ENCODE results near the gene ITFG1. TPM values are rescaled to one million over a fixed set of nuclear protein-coding genes. Genes with fewer than 3 reads are reported as not detected.

The ITFG1 gene
- polyA plus RNA-seq = 56.4 TPM
- long read RNA-seq, donor 1, transcript ITFG1-201 (18 exons, 3,400 nt) = major isoform, 12 of 13 reads
- long read RNA-seq, donor 1, partial matches to known transcripts = 0 of 13 reads
- long read RNA-seq, donor 1, other reads (novel, unspliced or antisense) = 0 of 13 reads
- long read RNA-seq, donor 2, transcript ITFG1-201 (18 exons, 3,400 nt) = major isoform, 16 of 69 reads
- long read RNA-seq, donor 2, partial matches to known transcripts = 40 of 69 reads
- long read RNA-seq, donor 2, other reads (novel, unspliced or antisense) = 11 of 69 reads
- long read RNA-seq, donor 3 = 0 reads
- long read RNA-seq, donor 4 = 0 reads
- long read RNA-seq, donor 5, transcript ITFG1-201 (18 exons, 3,400 nt) = major isoform, 9 of 73 reads
- long read RNA-seq, donor 5, partial matches to known transcripts = 64 of 73 reads
- long read RNA-seq, donor 5, other reads (novel, unspliced or antisense) = 0 of 73 reads
- long read RNA-seq, donor 6, transcript ITFG1-201 (18 exons, 3,400 nt) = major isoform, 20 of 56 reads
- long read RNA-seq, donor 6, partial matches to known transcripts = 36 of 56 reads
- long read RNA-seq, donor 6, other reads (novel, unspliced or antisense) = 0 of 56 reads
- long read RNA-seq, donor 7, transcript ITFG1-201 (18 exons, 3,400 nt) = major isoform, 11 of 12 reads
- long read RNA-seq, donor 7, partial matches to known transcripts = 0 of 12 reads
- long read RNA-seq, donor 7, other reads (novel, unspliced or antisense) = 0 of 12 reads
- long read RNA-seq, donor 8, transcript ITFG1-201 (18 exons, 3,400 nt) = major isoform, 20 of 46 reads
- long read RNA-seq, donor 8, partial matches to known transcripts = 26 of 46 reads
- long read RNA-seq, donor 8, other reads (novel, unspliced or antisense) = 0 of 46 reads
- long read RNA-seq, donor 9, transcript ITFG1-201 (18 exons, 3,400 nt) = major isoform, 10 of 97 reads
- long read RNA-seq, donor 9, partial matches to known transcripts = 82 of 97 reads
- long read RNA-seq, donor 9, other reads (novel, unspliced or antisense) = 5 of 97 reads
- long read RNA-seq, donor 10, transcript ITFG1-201 (18 exons, 3,400 nt) = major isoform, 24 of 24 reads
- long read RNA-seq, donor 10, partial matches to known transcripts = 0 of 24 reads
- long read RNA-seq, donor 10, other reads (novel, unspliced or antisense) = 0 of 24 reads
- long read RNA-seq, donor 11, transcript ITFG1-201 (18 exons, 3,400 nt) = major isoform, 9 of 9 reads
- long read RNA-seq, donor 11, partial matches to known transcripts = 0 of 9 reads
- long read RNA-seq, donor 11, other reads (novel, unspliced or antisense) = 0 of 9 reads

GRCh38 chr16:47460711-47461597 lies at the start of gene ITFG1, which contains the start of gene PHKB:
Gene ITFG1, minus strand, starts transcription at chr16:47461063. Its CDS starts 18 bp downstream, at chr16:47461045.
Gene PHKB, plus strand, starts transcription at chr16:47461331. Its CDS starts 20 bp downstream, at chr16:47461351.
- peak within 1 kb of the TSS; percentile 97 for H3K27ac ChIP-seq (ENCODE audit: low read length)
- 17% methylated on average over 1 of the region's 82 CpGs for WGBS (ENCODE audit: insufficient coverage, low lambda C conversion rate)
- H3K9me3 ChIP-seq (ENCODE audit: control insufficient read depth, low read depth, low read length) = no peaks in the 10 kb centered on the region
- peak within 1 kb of the TSS; percentile 62 for H3K4me3 ChIP-seq (ENCODE audit: low read length)
- H3K4me1 ChIP-seq (ENCODE audit: control insufficient read depth, insufficient read depth, low read length) = peaks cover 3% of the 10 kb centered on the region
- peaks cover 17% of the 10 kb centered on the region for H3K36me3 ChIP-seq (ENCODE audit: control insufficient read depth, insufficient read depth, low read length)
- no peaks in the 10 kb centered on the region for H3K27me3 ChIP-seq (ENCODE audit: control insufficient read depth, insufficient read depth, low read length)
- peak; percentile 89 to 94 for DNase-seq

- H3K27me3 ChIP-seq (ENCODE audit: control insufficient read depth, insufficient read depth, low read length) = no peaks in the 10 kb centered on the region
- H3K9me3 ChIP-seq (ENCODE audit: control insufficient read depth, low read depth, low read length) = no peaks in the 10 kb centered on the region
- DNase-seq = no peak
- no peaks in the 10 kb centered on the region for H3K4me1 ChIP-seq (ENCODE audit: control insufficient read depth, insufficient read depth, low read length)
- H3K36me3 ChIP-seq (ENCODE audit: control insufficient read depth, insufficient read depth, low read length) = peaks cover 42% of the 10 kb centered on the region
- H3K4me3 ChIP-seq (ENCODE audit: low read length) = no peak overlapping the region
- no peak overlapping the region for H3K27ac ChIP-seq (ENCODE audit: low read length)
- no CpG with 5 or more reads among the region's 1 CpG for WGBS (ENCODE audit: insufficient coverage, low lambda C conversion rate)
Observed at GRCh38 chr16:47507701-47508100, 46.8 kb upstream of the ITFG1 start.

GRCh38 chr16:47506800-47507199 lies 45.9 kb upstream of the ITFG1 start:
- no peak overlapping the region for H3K27ac ChIP-seq (ENCODE audit: low read length)
- DNase-seq = no peak
- peaks cover 37% of the 10 kb centered on the region for H3K36me3 ChIP-seq (ENCODE audit: control insufficient read depth, insufficient read depth, low read length)
- no peaks in the 10 kb centered on the region for H3K9me3 ChIP-seq (ENCODE audit: control insufficient read depth, low read depth, low read length)
- H3K27me3 ChIP-seq (ENCODE audit: control insufficient read depth, insufficient read depth, low read length) = no peaks in the 10 kb centered on the region
- no peak overlapping the region for H3K4me3 ChIP-seq (ENCODE audit: low read length)
- H3K4me1 ChIP-seq (ENCODE audit: control insufficient read depth, insufficient read depth, low read length) = no peaks in the 10 kb centered on the region
- WGBS (ENCODE audit: insufficient coverage, low lambda C conversion rate) = 100% methylated on average over 1 of the region's 2 CpGs

- DNase-seq = no peak
- peaks cover 39% of the 10 kb centered on the region for H3K36me3 ChIP-seq (ENCODE audit: control insufficient read depth, insufficient read depth, low read length)
- no peak overlapping the region for H3K4me3 ChIP-seq (ENCODE audit: low read length)
- no peak overlapping the region for H3K27ac ChIP-seq (ENCODE audit: low read length)
- WGBS (ENCODE audit: insufficient coverage, low lambda C conversion rate) = no CpG with 5 or more reads among the region's 7 CpGs
- no peaks in the 10 kb centered on the region for H3K4me1 ChIP-seq (ENCODE audit: control insufficient read depth, insufficient read depth, low read length)
- no peaks in the 10 kb centered on the region for H3K27me3 ChIP-seq (ENCODE audit: control insufficient read depth, insufficient read depth, low read length)
- no peaks in the 10 kb centered on the region for H3K9me3 ChIP-seq (ENCODE audit: control insufficient read depth, low read depth, low read length)
Observed at GRCh38 chr16:47504599-47504998, 43.7 kb upstream of the ITFG1 start.

- Histone ChIP-seq H3K4me3 (ENCODE audit: low read length) (no peak overlapping the region), H3K27ac (ENCODE audit: low read length) (no peak overlapping the region), H3K36me3 (ENCODE audit: control insufficient read depth, insufficient read depth, low read length) (peaks cover 42% of the 10 kb centered on the region), H3K9me3 (ENCODE audit: control insufficient read depth, low read depth, low read length) (no peaks in the 10 kb centered on the region), H3K27me3 (ENCODE audit: control insufficient read depth, insufficient read depth, low read length) (no peaks in the 10 kb centered on the region), H3K4me1 (ENCODE audit: control insufficient read depth, insufficient read depth, low read length) (no peaks in the 10 kb centered on the region)
- WGBS (ENCODE audit: insufficient coverage, low lambda C conversion rate) = no CpG with 5 or more reads among the region's 1 CpG
- peak; percentile 29 to 71 for DNase-seq
Observed at GRCh38 chr16:47503936-47504335, 43.1 kb upstream of the ITFG1 start.

- peaks cover 35% of the 10 kb centered on the region for H3K36me3 ChIP-seq (ENCODE audit: control insufficient read depth, insufficient read depth, low read length)
Observed at GRCh38 chr16:47499700-47500264, 38.9 kb upstream of the ITFG1 start.

GRCh38 chr16:47499080-47499699 lies 38.3 kb upstream of the ITFG1 start:
- Histone ChIP-seq H3K27me3 (ENCODE audit: control insufficient read depth, insufficient read depth, low read length) (no peaks in the 10 kb centered on the region), H3K9me3 (ENCODE audit: control insufficient read depth, low read depth, low read length) (no peaks in the 10 kb centered on the region), H3K4me3 (ENCODE audit: low read length) (no peak overlapping the region), H3K36me3 (ENCODE audit: control insufficient read depth, insufficient read depth, low read length) (peaks cover 31% of the 10 kb centered on the region), H3K27ac (ENCODE audit: low read length) (no peak overlapping the region), H3K4me1 (ENCODE audit: control insufficient read depth, insufficient read depth, low read length) (no peaks in the 10 kb centered on the region)
- 80% methylated on average over 1 of the region's 2 CpGs for WGBS (ENCODE audit: insufficient coverage, low lambda C conversion rate)
- DNase-seq = no peak

More at GRCh38 chr16:47499700-47500264, 38.9 kb upstream of the ITFG1 start:
- WGBS (ENCODE audit: insufficient coverage, low lambda C conversion rate) = 100% methylated on average over 1 of the region's 9 CpGs
- no peak overlapping the region for H3K4me3 ChIP-seq (ENCODE audit: low read length)
- peak in 1 of 2 donors; percentile 29 for DNase-seq
- no peaks in the 10 kb centered on the region for H3K4me1 ChIP-seq (ENCODE audit: control insufficient read depth, insufficient read depth, low read length)
- no peaks in the 10 kb centered on the region for H3K27me3 ChIP-seq (ENCODE audit: control insufficient read depth, insufficient read depth, low read length)
- H3K27ac ChIP-seq (ENCODE audit: low read length) = no peak overlapping the region
- H3K9me3 ChIP-seq (ENCODE audit: control insufficient read depth, low read depth, low read length) = no peaks in the 10 kb centered on the region

GRCh38 chr16:47493381-47494337 lies 32.8 kb upstream of the ITFG1 start:
- Histone ChIP-seq H3K9me3 (ENCODE audit: control insufficient read depth, low read depth, low read length) (peaks cover 8% of the 10 kb centered on the region), H3K4me3 (ENCODE audit: low read length) (no peak overlapping the region), H3K4me1 (ENCODE audit: control insufficient read depth, insufficient read depth, low read length) (no peaks in the 10 kb centered on the region), H3K36me3 (ENCODE audit: control insufficient read depth, insufficient read depth, low read length) (peaks cover 2% of the 10 kb centered on the region), H3K27ac (ENCODE audit: low read length) (no peak overlapping the region), H3K27me3 (ENCODE audit: control insufficient read depth, insufficient read depth, low read length) (no peaks in the 10 kb centered on the region)
- no peak for DNase-seq
- no CpG with 5 or more reads among the region's 9 CpGs for WGBS (ENCODE audit: insufficient coverage, low lambda C conversion rate)

Data from large intestine (tissue), 12 donors.